Measurements from ENCODE around the gene ZNF74. TPM values are rescaled to one million over a fixed set of nuclear protein-coding genes. Genes with fewer than 3 reads are reported as not detected.

ZNF74 gene
- total RNA-seq, 4 donors from 2014 or later = 2.8 to 7.2 (median 3.5) TPM

GRCh38 chr22:20427945-20428417 lies 34.0 kb downstream of the ZNF74 start:
- TF ChIP-seq, protein P1, sequence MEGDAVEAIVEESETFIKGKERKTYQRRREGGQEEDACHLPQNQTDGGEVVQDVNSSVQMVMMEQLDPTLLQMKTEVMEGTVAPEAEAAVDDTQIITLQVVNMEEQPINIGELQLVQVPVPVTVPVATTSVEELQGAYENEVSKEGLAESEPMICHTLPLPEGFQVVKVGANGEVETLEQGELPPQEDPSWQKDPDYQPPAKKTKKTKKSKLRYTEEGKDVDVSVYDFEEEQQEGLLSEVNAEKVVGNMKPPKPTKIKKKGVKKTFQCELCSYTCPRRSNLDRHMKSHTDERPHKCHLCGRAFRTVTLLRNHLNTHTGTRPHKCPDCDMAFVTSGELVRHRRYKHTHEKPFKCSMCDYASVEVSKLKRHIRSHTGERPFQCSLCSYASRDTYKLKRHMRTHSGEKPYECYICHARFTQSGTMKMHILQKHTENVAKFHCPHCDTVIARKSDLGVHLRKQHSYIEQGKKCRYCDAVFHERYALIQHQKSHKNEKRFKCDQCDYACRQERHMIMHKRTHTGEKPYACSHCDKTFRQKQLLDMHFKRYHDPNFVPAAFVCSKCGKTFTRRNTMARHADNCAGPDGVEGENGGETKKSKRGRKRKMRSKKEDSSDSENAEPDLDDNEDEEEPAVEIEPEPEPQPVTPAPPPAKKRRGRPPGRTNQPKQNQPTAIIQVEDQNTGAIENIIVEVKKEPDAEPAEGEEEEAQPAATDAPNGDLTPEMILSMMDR (IDR thresholded peaks at IDR 0.05; ENCODE audit: low read depth) = no peak

GRCh38 chr22:20428496-20429253 lies 34.7 kb downstream of the ZNF74 start:
- TF ChIP-seq, protein P1 (IDR thresholded peaks at IDR 0.05; ENCODE audit: low read depth) = no peak

DNA sequence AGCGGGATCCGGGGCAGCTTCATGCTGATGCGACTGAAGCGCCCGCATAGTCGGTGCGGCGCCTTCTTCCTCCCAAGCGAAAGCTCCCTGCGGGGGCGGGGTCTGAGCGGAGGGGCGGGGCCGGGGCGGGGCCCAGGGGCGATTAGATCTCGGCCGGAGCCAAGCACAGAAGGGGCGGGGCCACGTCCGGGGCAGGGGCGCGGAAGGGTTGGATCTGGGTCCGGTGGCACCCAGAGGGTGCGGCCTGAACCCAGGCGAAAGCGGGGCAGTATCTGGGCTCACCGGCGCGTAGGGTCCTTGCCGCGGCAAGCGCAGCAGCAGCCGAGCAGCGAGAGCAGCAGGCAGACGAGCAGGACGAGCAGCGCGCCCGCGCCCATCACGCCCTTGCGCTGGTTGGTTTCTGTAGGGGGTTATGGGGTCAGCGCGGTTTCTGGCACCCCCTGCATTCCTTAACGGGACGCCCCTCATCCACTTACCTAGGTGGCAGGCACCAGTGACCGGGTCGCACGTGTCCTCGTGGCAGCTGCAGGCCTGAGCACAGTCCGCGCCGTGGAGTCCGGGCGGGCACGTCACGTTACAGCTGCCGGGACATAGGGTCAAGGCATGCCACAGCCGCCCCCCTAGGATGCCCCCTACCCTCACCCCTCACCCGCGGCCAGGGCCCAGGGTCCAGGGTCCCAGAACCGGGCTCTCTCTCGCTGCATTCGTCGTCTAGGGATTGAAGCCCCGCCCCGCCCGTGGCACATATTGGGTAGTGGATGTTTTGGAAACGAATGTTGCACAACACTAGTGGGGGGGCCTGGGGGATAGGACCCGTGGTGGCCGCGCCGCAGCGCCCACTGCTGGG lies 35.5 kb downstream of the ZNF74 start:
- TF ChIP-seq, protein P1 (IDR thresholded peaks at IDR 0.05; ENCODE audit: low read depth) = no peak

DNA sequence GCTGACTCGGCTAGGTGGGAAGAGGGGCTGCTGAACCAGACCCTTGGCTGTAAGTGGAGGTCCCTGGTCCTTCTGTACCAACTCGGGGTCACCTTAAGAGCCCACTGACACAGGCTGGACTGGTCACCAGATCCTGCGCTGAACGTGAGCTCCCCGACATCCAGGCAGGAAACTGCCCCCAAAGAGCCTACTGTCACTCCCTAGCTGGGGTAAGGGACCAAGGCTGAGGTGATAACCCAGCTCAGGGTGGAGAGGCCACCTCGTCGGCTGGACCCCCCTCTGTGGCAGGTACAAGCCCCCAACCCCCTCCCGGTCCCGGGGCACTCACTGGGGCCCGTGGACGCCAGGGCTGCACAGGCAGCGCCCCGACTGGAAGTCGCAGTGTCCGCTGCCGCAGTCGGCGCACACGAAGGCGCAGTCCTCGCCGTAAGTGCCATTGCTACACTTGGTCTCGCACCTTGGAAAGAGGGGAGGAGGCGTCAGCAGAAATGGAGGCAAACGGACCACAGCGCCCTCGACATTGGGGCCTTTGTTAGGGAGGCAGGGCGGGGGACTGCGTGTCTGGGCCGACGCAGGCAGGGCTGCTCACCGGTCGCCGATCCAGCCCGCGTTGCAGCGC lies 36.3 kb downstream of the ZNF74 start:
- TF ChIP-seq, protein P1 (IDR thresholded peaks at IDR 0.05; ENCODE audit: low read depth) = no peak

GRCh38 chr22:20430720-20431510 lies 37.0 kb downstream of the ZNF74 start:
- TF ChIP-seq, protein P1 (IDR thresholded peaks at IDR 0.05; ENCODE audit: low read depth) = no peak

GRCh38 chr22:20431511-20432192 lies 37.7 kb downstream of the ZNF74 start:
- TF ChIP-seq, protein P1 (IDR thresholded peaks at IDR 0.05; ENCODE audit: low read depth) = no peak

All from subcutaneous adipose tissue (tissue), 4 donors.